Large intestine (tissue), 3 donors: ENCODE measurements around the gene DRGX. TPM values are rescaled to one million over a fixed set of nuclear protein-coding genes. Genes with fewer than 3 reads are reported as not detected.

Experiments used
- DNase-seq, 2 donors: peaks; one replicate each; pipeline versions ENCODE4 v3.0.0 to v3.0.0-alpha.2; 2013
- H3K27ac ChIP-seq: one replicate; pipeline ENCODE4 v1.5.1; 2013; ENCODE audit warnings: low read length
- H3K27me3 ChIP-seq: 2 replicates; pipeline ENCODE4 v1.6.1; 2013; ENCODE audit warnings: low read length; ENCODE audit not compliant: control insufficient read depth, insufficient read depth
- H3K36me3 ChIP-seq: 2 replicates; pipeline ENCODE4 v1.6.1; 2013; ENCODE audit warnings: low read length; ENCODE audit not compliant: control insufficient read depth, insufficient read depth
- H3K4me1 ChIP-seq: one replicate; pipeline ENCODE4 v1.6.1; 2013; ENCODE audit warnings: low read length; ENCODE audit not compliant: control insufficient read depth, insufficient read depth
- H3K4me3 ChIP-seq: one replicate; pipeline ENCODE4 v1.5.1; 2013; ENCODE audit warnings: low read length
- H3K9me3 ChIP-seq: one replicate; pipeline ENCODE4 v1.6.1; 2013; ENCODE audit warnings: mild to moderate bottlenecking, low read depth, low read length, moderate library complexity; ENCODE audit not compliant: control insufficient read depth
- WGBS: methylation state at CpG from one replicate; pipeline ENCODE4 v1.1.5; 2013; ENCODE audit warnings: low lambda C conversion rate; ENCODE audit not compliant: insufficient coverage; 5-methylcytosine and 5-hydroxymethylcytosine counted together
- polyA plus RNA-seq: library from polyadenylated mRNA; unstranded; fragments of 120-200 nt; gene quantifications from one replicate; pipeline ENCODE4 v1.2.1, GENCODE V29; 2013

DRGX gene
- polyA plus RNA-seq, 1 donor: 0.78 TPM

DNA sequence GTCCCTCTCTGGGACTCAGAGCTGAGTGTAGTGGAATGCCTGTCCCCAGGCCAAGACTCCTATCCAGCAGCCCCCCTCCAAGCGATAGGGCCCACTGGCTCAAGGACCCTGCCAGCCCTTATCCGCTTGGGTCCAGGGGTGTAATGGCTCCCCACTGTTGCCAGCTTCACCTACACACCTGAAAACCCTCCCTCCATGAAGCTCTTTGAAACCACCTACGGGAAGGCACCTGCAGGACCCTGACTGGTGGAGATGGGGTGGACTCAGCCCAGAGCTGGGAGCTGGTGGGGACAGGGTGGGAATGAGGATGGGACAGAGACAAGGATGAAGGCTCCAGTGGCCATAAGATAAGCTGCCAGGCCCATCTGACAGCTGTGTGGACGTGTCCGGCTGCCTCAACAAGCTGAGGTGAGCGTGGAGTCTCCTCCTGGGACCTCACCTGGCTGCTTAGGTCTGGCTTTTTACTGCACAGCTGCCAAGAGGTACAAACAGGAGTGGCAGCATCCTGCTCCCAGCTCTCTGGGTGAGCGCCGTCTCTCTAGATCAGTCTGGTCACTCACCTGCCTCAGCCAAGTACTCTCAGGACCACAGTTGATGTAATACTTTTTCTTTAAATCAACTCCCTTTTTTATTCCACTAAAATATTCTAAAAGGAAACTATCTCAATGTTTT, 41.9 kb downstream of the DRGX start:
- no peaks in the 10 kb centered on the region for H3K36me3 ChIP-seq
- H3K4me1 ChIP-seq: no peaks in the 10 kb centered on the region
- DNase-seq: no peak
- no peaks in the 10 kb centered on the region for H3K9me3 ChIP-seq
- WGBS: 100% methylated on average over 1 of the region's 8 CpGs
- no peak overlapping the region for H3K4me3 ChIP-seq
- peaks cover 6% of the 10 kb centered on the region for H3K27me3 ChIP-seq
- no peak overlapping the region for H3K27ac ChIP-seq

- H3K4me3 ChIP-seq: no peak overlapping the region
- H3K27me3 ChIP-seq: peaks cover 6% of the 10 kb centered on the region
- no peaks in the 10 kb centered on the region for H3K4me1 ChIP-seq
- no CpG with 5 or more reads among the region's 6 CpGs for WGBS
- no peak for DNase-seq
- no peaks in the 10 kb centered on the region for H3K9me3 ChIP-seq
- H3K36me3 ChIP-seq: no peaks in the 10 kb centered on the region
- no peak overlapping the region for H3K27ac ChIP-seq
These were observed 42.6 kb downstream of the DRGX start for GRCh38 chr10:49353026-49353894.

DNA sequence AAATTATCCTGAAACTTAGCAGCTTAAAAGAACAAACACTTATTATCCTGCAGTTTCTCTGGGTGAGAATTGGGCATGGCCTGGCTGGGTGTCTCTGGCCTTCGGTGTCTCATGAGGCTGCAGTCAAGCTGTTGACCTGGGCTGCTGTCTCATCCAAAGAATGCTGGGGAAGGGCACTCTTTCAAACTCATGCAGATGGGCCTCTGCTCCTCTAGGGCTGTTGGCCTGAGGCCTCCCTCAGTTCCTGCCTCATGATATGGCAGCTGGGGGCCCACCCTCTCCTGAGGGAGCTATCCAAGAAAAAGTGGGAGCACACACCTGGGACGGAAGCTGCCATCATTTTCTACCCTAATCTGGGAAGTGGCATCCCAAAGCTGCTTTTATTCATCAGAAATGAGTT, 43.6 kb downstream of the DRGX start:
- no CpG with 5 or more reads among the region's 2 CpGs for WGBS
- Histone ChIP-seq H3K27me3 (peaks cover 6% of the 10 kb centered on the region), H3K9me3 (no peaks in the 10 kb centered on the region), H3K4me1 (no peaks in the 10 kb centered on the region), H3K27ac (no peak overlapping the region), H3K4me3 (no peak overlapping the region), H3K36me3 (no peaks in the 10 kb centered on the region)
- no peak for DNase-seq

DNA sequence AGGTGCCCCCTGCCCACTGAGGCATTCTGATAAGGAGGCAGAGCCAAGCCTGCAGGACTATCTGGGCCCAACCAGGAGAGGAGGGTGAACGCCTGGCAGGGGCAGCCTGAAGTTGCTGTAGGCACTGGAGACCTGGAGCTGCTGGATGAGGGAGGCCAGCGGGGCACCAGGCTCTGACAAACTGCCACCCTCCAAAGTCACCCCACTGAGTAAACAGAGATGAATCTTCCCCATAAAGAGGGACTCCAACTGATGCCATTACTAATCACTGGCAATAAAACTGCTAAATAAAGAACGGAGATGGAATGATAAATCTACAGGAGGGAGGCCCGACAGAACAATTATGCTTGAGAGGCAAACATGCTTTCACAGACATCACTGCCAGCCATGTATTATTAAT, 44.2 kb downstream of the DRGX start:
- Histone ChIP-seq H3K27me3 (peaks cover 6% of the 10 kb centered on the region), H3K9me3 (no peaks in the 10 kb centered on the region), H3K27ac (no peak overlapping the region), H3K36me3 (no peaks in the 10 kb centered on the region), H3K4me1 (no peaks in the 10 kb centered on the region), H3K4me3 (no peak overlapping the region)
- no peak for DNase-seq
- no CpG with 5 or more reads among the region's 4 CpGs for WGBS

GRCh38 chr10:49350846-49351532, 44.9 kb downstream of the DRGX start:
- no peak for DNase-seq
- Histone ChIP-seq H3K27ac (no peak overlapping the region), H3K4me1 (no peaks in the 10 kb centered on the region), H3K9me3 (no peaks in the 10 kb centered on the region), H3K27me3 (peaks cover 6% of the 10 kb centered on the region), H3K4me3 (no peak overlapping the region), H3K36me3 (no peaks in the 10 kb centered on the region)
- no CpG with 5 or more reads among the region's 4 CpGs for WGBS

DNA sequence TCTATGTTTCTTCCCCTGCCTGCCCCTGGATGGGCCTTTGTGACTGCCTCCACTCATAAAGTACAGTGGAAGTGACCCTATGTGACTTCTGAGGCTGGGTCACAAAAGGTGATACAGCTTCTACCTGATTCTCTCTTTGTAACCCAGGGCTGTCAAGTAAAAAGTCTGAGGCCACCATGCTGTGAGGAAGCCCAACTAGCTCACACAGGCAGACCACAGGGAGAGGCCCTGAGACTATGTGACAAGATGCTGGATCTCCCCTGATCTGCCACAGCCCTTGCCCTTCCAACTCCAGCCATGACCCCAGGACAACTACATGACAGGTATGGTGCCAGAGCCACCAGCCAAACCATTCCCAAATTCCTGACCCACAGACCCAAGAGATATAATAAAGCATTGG, 45.8 kb downstream of the DRGX start:
- Histone ChIP-seq H3K9me3 (no peaks in the 10 kb centered on the region), H3K27ac (no peak overlapping the region), H3K4me1 (no peaks in the 10 kb centered on the region), H3K4me3 (no peak overlapping the region), H3K27me3 (peaks cover 6% of the 10 kb centered on the region), H3K36me3 (no peaks in the 10 kb centered on the region)
- DNase-seq: no peak

- DNase-seq: no peak
- no peaks in the 10 kb centered on the region for H3K36me3 ChIP-seq
- H3K4me3 ChIP-seq: no peak overlapping the region
- H3K9me3 ChIP-seq: no peaks in the 10 kb centered on the region
- peaks cover 6% of the 10 kb centered on the region for H3K27me3 ChIP-seq
- H3K4me1 ChIP-seq: no peaks in the 10 kb centered on the region
- no peak overlapping the region for H3K27ac ChIP-seq
- WGBS: no CpG with 5 or more reads among the region's 4 CpGs
These were observed 46.5 kb downstream of the DRGX start for GRCh38 chr10:49349390-49349789.

- Histone ChIP-seq H3K27me3 (peaks cover 6% of the 10 kb centered on the region), H3K4me1 (no peaks in the 10 kb centered on the region), H3K9me3 (no peaks in the 10 kb centered on the region), H3K36me3 (no peaks in the 10 kb centered on the region), H3K27ac (no peak overlapping the region), H3K4me3 (no peak overlapping the region)
- no CpG with 5 or more reads among the region's 2 CpGs for WGBS
- DNase-seq: no peak
These were observed 47.3 kb downstream of the DRGX start for GRCh38 chr10:49348593-49348992.

GRCh38 chr10:49347827-49348226, 48.1 kb downstream of the DRGX start:
- Histone ChIP-seq H3K27ac (no peak overlapping the region), H3K27me3 (peaks cover 6% of the 10 kb centered on the region), H3K36me3 (no peaks in the 10 kb centered on the region), H3K4me1 (no peaks in the 10 kb centered on the region), H3K9me3 (no peaks in the 10 kb centered on the region), H3K4me3 (no peak overlapping the region)
- no CpG with 5 or more reads among the region's 3 CpGs for WGBS
- DNase-seq: no peak

DNA sequence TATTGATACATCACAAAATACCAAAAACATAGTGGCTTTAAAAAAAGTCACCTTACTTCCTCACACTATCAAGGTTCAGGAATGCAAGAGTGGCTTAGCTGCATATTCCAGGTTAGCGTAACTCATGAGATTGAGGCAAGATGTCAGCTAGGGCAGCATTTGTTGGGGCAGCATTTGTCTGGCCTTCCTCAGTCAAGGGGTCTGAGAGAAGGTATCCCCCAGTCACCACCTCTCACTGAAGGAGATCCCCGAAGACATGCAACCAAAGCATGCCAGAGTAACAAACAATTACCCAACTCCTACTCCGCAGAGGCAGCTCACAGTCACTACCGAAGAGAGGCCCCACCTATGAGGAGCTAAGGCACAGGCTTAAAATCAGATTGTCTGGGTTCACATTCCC, 48.5 kb downstream of the DRGX start:
- no peak for DNase-seq
- WGBS: no CpG with 5 or more reads among the region's 4 CpGs
- Histone ChIP-seq H3K27me3 (peaks cover 3% of the 10 kb centered on the region), H3K36me3 (no peaks in the 10 kb centered on the region), H3K9me3 (no peaks in the 10 kb centered on the region), H3K27ac (no peak overlapping the region), H3K4me1 (no peaks in the 10 kb centered on the region), H3K4me3 (no peak overlapping the region)
